Measurements from ENCODE around the gene ZNF791. TPM values are rescaled to one million over a fixed set of nuclear protein-coding genes. Genes with fewer than 3 reads are reported as not detected.
"Not testable (repeated sequence)": the region's sequence is repeated elsewhere in the genome, so short reads cannot be mapped to it uniquely, and the experiment has no call there.

The ZNF791 gene
- total RNA-seq, 3 donors from 2014 or later (not counting 1 experiment from before 2014, with no cell fraction given), result 52.6 to 62.0 (median 56.5) TPM

DNA sequence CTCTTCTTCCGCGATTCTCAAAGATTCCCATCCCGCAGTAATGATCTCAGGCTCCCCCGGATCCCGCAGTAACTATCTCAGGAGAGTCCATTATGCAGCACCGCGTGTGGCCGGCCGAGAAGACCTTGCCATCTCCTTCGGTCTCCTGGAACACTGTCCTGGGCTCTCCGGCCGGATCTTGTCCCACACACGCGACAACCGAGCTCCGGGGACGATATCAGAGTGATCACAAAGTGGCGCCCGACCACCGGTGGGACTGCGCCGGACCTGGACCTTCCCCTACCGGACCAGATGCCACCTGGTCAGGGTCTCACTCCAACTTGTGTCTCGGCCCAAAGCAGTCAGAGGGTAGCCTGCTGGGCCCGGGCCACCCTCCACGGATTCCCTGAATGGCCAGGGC lies 31.8 kb downstream of the ZNF791 start:
- 96% methylated on average over 26 of the region's 26 CpGs for WGBS (ENCODE audit: insufficient coverage)

DNA sequence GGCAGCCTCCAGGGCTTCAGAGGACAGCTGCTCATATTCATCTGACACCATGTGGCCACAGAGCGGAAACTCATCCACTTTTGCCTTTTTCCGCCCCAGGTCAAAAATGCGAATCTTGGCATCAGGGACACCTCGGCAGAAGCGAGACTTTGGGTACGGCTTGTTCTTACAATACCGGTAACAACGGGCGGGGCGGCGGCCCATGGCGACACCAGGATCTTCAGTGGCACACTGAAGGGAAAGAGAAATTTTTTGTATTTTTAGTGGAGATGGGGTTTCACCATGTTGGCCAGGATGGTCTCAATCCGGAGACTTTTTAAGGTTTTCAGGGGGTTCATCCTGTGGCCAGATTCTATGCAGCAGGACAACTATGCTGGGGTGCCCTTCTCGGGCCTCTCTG lies 33.0 kb downstream of the ZNF791 start:
- DNase-seq; H3K36me3 ChIP-seq (ENCODE audit: control insufficient read depth, insufficient read depth, low read length); H3K36me3 Mint-ChIP-seq; H3K9me3 Mint-ChIP-seq; intact Hi-C loops (cut with micrococcal nuclease); H3K4me3 Mint-ChIP-seq; ATAC-seq; H3K27me3 ChIP-seq (ENCODE audit: control insufficient read depth, insufficient read depth, low read length); H3K27ac ChIP-seq (ENCODE audit: low read length); H3K9me3 ChIP-seq (ENCODE audit: control insufficient read depth, insufficient read depth, low read length); H3K4me3 ChIP-seq (ENCODE audit: low read length); H3K27ac Mint-ChIP-seq; H3K27me3 Mint-ChIP-seq (ENCODE audit: low read depth in 2 of 2): not testable (repeated sequence)
- H3K4me1 Mint-ChIP-seq, result peaks cover 7 to 15% of the 10 kb centered on the region in 2 donors
- H3K4me1 ChIP-seq (ENCODE audit: control insufficient read depth, insufficient read depth, low read length), result peaks cover 23% of the 10 kb centered on the region
- 97% methylated on average over 14 of the region's 14 CpGs for WGBS (ENCODE audit: insufficient coverage)

More for the DNA sequence above, 31.8 kb downstream of the ZNF791 start:
- DNase-seq, result no peak
- H3K27me3 Mint-ChIP-seq (ENCODE audit: low read depth in 2 of 2), result no peaks in the 10 kb centered on the region
- Histone ChIP-seq H3K36me3 (ENCODE audit: control insufficient read depth, insufficient read depth, low read length) (no peaks in the 10 kb centered on the region), H3K9me3 (ENCODE audit: control insufficient read depth, insufficient read depth, low read length) (no peaks in the 10 kb centered on the region), H3K27ac (ENCODE audit: low read length) (no peak overlapping the region), H3K4me1 (ENCODE audit: control insufficient read depth, insufficient read depth, low read length) (peaks cover 12% of the 10 kb centered on the region), H3K4me3 (ENCODE audit: low read length) (no peak overlapping the region), H3K27me3 (ENCODE audit: control insufficient read depth, insufficient read depth, low read length) (no peaks in the 10 kb centered on the region)
- H3K4me1 Mint-ChIP-seq, result peaks cover 7 to 12% of the 10 kb centered on the region in 2 donors
- H3K36me3 Mint-ChIP-seq, result no peaks in the 10 kb centered on the region
- TF ChIP-seq, protein P1, sequence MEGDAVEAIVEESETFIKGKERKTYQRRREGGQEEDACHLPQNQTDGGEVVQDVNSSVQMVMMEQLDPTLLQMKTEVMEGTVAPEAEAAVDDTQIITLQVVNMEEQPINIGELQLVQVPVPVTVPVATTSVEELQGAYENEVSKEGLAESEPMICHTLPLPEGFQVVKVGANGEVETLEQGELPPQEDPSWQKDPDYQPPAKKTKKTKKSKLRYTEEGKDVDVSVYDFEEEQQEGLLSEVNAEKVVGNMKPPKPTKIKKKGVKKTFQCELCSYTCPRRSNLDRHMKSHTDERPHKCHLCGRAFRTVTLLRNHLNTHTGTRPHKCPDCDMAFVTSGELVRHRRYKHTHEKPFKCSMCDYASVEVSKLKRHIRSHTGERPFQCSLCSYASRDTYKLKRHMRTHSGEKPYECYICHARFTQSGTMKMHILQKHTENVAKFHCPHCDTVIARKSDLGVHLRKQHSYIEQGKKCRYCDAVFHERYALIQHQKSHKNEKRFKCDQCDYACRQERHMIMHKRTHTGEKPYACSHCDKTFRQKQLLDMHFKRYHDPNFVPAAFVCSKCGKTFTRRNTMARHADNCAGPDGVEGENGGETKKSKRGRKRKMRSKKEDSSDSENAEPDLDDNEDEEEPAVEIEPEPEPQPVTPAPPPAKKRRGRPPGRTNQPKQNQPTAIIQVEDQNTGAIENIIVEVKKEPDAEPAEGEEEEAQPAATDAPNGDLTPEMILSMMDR (IDR thresholded peaks at IDR 0.05), result no peak
- intact Hi-C loops (cut with micrococcal nuclease), result no loop called here
- H3K4me3 Mint-ChIP-seq, result no peak overlapping the region
- no peaks in the 10 kb centered on the region for H3K9me3 Mint-ChIP-seq
- no peak for ATAC-seq
- no peak overlapping the region for H3K27ac Mint-ChIP-seq

DNA sequence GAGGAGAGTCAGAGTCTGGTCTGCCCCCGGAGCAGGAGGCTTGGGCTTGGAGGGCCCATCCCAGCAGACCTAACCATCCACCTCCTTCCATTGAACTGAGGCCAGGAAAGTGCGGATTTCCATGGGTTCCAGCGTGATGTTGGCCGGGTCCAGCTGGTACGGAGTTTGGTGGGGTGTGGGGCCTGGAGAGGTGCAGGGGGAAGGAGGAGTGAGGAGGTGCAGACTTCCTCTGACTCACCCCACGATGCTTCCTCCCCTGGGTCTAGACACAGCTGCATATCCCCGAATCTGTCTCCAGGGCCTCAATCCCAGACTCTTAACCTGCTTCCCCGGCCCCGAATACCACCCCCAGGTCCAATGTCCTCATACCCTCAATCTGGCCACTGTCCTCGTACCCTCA lies 35.8 kb downstream of the ZNF791 start:
- no peaks in the 10 kb centered on the region for H3K27me3 ChIP-seq (ENCODE audit: control insufficient read depth, insufficient read depth, low read length)
- no peaks in the 10 kb centered on the region for H3K9me3 ChIP-seq (ENCODE audit: control insufficient read depth, insufficient read depth, low read length)
- no peaks in the 10 kb centered on the region for H3K36me3 Mint-ChIP-seq
- DNase-seq (no peak), ATAC-seq (no peak)
- H3K27ac ChIP-seq (ENCODE audit: low read length), result no peak overlapping the region
- no peak overlapping the region for H3K4me3 ChIP-seq (ENCODE audit: low read length)
- peaks cover 0 to 7% of the 10 kb centered on the region in 2 donors for H3K4me1 Mint-ChIP-seq
- peaks cover 4% of the 10 kb centered on the region for H3K36me3 ChIP-seq (ENCODE audit: control insufficient read depth, insufficient read depth, low read length)
- H3K27me3 Mint-ChIP-seq (ENCODE audit: low read depth in 2 of 2), result no peaks in the 10 kb centered on the region
- peaks cover 11% of the 10 kb centered on the region for H3K4me1 ChIP-seq (ENCODE audit: control insufficient read depth, insufficient read depth, low read length)
- intact Hi-C loops (cut with micrococcal nuclease), result no loop called here
- WGBS (ENCODE audit: insufficient coverage), result 82% methylated on average over 10 of the region's 10 CpGs
- no peaks in the 10 kb centered on the region for H3K9me3 Mint-ChIP-seq
- H3K4me3 Mint-ChIP-seq, result peak overlapping the region; percentile 13
- H3K27ac Mint-ChIP-seq, result peak overlapping the region in 1 of 2 donors; percentile 72
- TF ChIP-seq, protein P1 (IDR thresholded peaks at IDR 0.05), result no peak

DNA sequence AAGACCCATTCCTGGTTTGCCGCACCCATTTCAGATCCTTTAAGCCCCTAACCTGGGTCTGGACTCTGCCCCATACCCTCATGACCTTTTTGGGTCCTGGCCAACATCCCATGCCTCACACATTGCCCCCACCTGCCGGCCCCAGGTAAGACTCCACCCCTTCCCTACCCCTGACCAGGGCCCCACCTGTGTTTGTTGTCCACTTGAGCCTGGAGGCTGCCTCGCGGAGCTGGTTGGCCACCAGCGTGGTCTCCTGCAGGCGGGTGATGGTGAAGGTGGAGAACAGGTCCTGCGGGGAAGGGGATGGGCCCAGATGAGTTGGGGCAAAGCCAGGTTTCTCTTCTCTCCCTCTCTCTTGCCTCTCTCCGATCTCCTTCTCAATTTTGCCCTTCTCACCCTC lies 36.3 kb downstream of the ZNF791 start:
- H3K36me3 ChIP-seq (ENCODE audit: control insufficient read depth, insufficient read depth, low read length), result peaks cover 6% of the 10 kb centered on the region
- H3K27ac Mint-ChIP-seq, result peak overlapping the region in 1 of 2 donors; percentile 72
- 93% methylated on average over 8 of the region's 8 CpGs for WGBS (ENCODE audit: insufficient coverage)

More for the DNA sequence above, 36.3 kb downstream of the ZNF791 start:
- Histone ChIP-seq H3K9me3 (ENCODE audit: control insufficient read depth, insufficient read depth, low read length) (no peaks in the 10 kb centered on the region), H3K4me1 (ENCODE audit: control insufficient read depth, insufficient read depth, low read length) (peaks cover 11% of the 10 kb centered on the region), H3K4me3 (ENCODE audit: low read length) (no peak overlapping the region), H3K27me3 (ENCODE audit: control insufficient read depth, insufficient read depth, low read length) (no peaks in the 10 kb centered on the region), H3K27ac (ENCODE audit: low read length) (no peak overlapping the region)
- DNase-seq (no peak), ATAC-seq (no peak)
- H3K9me3 Mint-ChIP-seq, result no peaks in the 10 kb centered on the region
- peak overlapping the region; percentile 9 for H3K4me3 Mint-ChIP-seq
- H3K27me3 Mint-ChIP-seq (ENCODE audit: low read depth in 2 of 2), result no peaks in the 10 kb centered on the region
- TF ChIP-seq, protein P1 (IDR thresholded peaks at IDR 0.05), result no peak
- H3K36me3 Mint-ChIP-seq, result no peaks in the 10 kb centered on the region
- intact Hi-C loops (cut with micrococcal nuclease), result no loop called here
- H3K4me1 Mint-ChIP-seq, result peaks cover 0 to 7% of the 10 kb centered on the region in 2 donors
